ENCODE results near the gene ATP4A.

Gene ATP4A

DNA sequence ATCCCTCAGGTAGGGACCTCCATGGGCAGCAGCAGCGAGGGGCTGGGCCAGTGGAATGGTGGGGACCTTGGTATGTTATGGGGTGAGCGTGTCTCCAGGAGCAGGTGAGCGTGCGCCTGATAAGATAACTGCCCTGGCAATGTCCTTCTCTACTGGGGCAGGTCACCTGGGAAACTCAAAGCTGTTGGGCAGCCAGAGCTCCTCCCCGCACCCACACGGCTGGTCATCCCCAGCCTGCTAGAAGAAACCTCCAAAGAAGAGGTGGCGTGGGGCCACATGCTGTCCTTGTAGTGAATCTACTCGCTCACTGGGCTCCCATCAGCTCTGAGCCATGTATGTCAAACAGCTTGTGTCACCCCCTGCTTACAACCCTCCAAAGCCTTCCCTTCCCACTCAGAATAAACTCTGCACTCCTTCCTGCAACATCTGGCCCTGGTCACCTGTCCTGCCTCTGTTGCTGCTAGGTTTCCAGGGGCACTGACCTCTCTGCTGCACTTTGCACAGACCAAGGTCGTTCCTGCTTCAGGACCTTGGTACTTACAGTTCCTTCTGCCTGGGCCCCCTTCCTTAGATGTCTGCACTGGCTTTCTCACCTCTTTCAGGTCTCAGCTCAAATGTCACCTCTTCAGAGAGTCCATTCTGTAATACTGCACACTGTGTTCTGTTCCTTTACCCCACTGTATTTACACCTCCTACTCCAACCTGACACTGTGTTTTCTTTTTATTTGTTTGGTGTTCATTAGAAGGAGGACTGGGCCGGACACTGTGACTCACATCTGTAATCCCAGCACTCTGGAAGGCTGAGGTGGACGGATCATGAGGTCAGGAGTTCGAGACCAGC is 1.8 kb upstream of the ATP4A start:
- no peak for DNase-seq (ENCODE audit: low read depth)

DNA sequence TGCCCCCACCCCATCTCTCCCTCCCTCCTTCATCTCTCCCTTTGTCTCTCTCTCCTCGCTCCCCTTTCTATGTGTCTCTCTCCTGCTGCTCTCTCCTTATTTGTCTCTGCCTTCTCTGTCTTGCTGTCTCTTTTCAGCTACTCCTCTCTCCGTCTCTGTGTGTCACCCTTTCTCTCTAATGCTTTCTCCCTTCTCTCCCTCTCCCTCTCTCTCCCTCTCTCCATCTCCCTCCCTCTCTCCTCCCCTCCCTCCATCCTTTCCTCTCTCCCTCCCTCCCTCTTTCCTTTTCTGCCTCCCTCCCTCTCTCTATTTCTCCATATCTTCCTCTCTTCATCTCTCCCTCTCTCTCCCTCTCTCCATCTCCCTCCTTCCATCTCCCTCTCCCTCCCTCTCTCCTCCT is 682 bp downstream of the ATP4A start:
- no peak for DNase-seq (ENCODE audit: low read depth)

DNA sequence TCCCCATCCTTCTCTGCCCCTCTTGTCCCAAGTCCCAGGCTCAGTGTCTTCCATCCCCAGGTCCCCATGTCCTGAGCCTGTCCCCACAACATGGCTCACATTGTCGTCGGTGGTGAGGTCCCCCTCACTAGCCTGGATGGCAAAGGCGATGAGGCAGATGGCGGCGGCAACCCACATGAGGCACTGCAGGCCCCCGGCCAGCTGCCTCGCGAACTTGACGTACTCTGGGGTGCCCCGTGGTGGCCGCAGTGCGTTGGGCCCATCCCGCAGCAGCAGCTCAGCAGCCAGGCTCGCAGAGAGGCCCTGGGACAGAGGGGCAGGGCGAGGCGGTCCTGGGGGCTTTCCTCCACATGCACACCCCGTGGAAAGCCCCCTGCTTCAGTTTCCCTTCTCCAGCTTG is 1.1 kb downstream of the ATP4A start:
- DNase-seq (ENCODE audit: low read depth) = no peak

DNA sequence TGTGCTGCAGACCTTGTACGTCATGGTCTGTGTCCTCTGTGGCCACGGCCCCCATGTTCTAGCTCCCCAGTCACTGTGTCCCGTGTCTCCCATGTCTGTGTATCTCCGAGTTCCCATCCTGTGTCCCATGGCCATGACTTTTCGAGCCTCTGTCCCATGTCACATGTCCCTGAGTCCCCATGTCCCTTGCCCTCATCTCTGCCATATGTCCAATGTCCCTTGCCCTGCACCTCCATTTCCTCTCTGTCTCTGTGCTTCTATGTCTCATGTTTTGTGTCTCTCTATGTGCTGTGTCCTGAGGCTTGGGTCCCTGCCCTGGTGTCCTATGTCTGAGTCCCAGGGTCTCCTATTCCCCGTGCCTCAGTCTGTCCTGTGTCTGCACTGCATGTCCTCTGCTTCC is 2.0 kb downstream of the ATP4A start:
- DNase-seq (ENCODE audit: low read depth) = no peak

DNA sequence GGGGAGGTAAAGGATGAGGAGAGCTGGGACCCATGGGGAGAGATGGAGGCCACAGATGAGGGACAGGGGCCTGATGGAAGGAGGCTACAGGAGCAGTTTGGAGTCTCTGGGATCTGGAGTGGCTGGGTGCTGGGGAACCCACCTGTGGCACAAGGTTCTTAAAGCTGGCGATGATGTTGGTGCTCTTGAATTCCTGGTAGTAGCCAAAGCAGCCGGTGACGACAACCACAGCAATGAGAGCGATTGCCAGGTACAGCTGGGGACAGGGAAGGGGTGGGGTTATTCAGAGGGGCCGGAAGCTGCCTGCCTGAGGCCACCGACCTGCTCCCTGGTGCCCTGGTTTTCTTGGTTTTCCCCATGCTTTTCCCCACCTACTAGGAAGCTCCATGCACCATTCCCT is 2.8 kb downstream of the ATP4A start:
- no peak for DNase-seq (ENCODE audit: low read depth)

DNA sequence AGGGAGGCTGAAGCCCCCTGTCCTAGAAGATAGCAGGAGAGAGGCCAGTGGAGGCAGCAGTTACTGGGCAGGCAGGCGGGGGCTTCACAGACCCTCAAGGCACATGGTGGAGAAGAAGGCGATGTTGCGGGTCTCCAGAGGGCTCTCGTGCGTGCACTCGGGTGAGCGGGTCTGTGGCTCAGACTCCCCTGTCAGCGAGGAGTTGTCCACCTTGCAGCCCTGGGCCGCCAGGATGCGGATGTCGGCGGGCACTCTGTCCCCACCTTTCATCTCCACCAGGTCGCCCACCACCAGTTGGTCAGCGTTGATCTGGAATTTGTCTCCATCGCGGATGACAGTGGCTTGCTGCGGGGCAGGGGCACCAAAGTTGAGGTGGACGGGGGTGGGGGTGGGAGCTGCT is 3.2 kb downstream of the ATP4A start:
- no peak for DNase-seq (ENCODE audit: low read depth)

DNA sequence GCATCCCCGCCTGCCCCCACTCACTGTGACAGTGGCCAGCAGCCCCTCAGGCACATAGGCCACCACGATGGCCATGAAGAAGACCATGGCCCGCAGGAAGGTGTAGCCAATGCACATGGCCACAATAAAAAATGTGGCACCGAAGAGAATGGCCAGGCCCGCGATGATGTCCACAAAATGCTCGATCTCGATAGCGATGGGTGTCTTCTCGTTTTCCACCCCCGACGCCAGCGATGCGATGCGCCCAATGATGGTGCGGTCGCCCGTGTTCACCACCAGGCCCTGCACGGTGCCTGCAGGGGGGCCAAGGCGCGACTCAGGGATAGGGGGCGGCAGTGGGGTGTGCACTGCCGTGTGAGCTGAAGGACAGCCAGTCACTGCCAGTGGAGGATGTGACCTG is 3.7 kb downstream of the ATP4A start:
- no peak for DNase-seq (ENCODE audit: low read depth)

- no peak for DNase-seq (ENCODE audit: low read depth)
Observed at GRCh38 chr19:35559281-35559659, 4.2 kb downstream of the ATP4A start.

- no peak for DNase-seq (ENCODE audit: low read depth)
Observed at GRCh38 chr19:35558400-35559280, 4.8 kb downstream of the ATP4A start.

- DNase-seq (ENCODE audit: low read depth) = no peak
Observed at GRCh38 chr19:35557539-35558399, 5.7 kb downstream of the ATP4A start.

DNA sequence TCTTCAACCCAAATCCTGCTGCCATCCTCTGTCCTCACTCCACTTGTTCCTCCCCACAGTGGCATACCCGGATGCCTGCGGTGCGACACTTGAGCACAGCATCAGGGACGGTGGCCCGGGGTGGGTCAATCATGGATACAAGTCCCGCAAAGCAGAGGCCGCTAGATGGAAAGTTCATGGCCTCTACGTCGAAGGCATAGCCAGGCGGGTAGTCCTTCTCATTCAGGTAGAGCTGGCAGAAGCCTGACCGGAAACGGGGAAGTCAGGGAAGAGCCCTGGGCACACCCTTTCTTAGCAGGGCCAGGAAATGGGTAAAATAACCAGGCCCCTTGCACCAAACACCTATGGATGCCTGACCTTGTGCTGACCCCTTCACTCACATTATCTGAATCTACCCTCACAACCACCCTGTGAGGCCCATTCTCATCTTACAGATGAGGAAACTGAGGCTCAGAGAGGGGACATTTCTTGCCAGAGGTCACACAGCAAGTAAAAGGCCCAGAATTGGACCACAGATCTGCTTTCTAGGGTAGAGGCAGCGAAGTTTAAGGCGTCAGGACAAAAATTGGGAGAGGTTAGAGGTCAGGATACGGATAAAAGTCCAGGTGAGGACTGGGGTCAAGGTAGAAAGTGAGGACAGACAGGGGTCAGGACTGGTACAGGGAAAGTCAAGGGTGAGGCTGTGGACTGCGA is 6.5 kb downstream of the ATP4A start:
- DNase-seq (ENCODE audit: low read depth) = no peak

DNA sequence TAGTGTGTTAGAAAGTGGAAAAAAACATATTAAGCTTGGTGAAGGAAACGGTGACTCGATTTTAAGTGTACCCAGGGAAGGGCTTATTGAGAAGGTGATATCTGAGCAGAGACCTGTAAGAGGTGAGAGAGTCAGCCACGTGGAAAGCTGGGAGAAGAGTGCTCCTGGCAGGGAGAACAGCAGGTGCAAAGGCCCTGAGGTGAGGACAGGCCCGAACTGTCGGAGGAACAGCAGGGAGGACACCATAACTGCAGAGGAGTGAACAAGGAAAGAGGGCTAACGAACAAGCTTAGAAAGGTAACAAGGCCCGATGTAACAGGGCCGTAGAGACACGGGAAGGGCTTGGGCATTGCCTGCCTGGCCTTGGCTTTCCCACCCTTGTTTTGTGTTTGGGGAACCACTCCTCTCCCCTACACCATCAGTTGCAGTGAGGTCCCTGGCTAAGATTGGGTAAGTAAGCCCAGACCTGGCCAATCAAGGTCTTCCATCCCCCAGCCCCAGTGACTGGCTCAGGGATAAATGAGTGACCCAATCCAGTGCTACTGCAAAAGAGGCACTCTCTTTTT is 7.3 kb downstream of the ATP4A start:
- no peak for DNase-seq (ENCODE audit: low read depth)

DNA sequence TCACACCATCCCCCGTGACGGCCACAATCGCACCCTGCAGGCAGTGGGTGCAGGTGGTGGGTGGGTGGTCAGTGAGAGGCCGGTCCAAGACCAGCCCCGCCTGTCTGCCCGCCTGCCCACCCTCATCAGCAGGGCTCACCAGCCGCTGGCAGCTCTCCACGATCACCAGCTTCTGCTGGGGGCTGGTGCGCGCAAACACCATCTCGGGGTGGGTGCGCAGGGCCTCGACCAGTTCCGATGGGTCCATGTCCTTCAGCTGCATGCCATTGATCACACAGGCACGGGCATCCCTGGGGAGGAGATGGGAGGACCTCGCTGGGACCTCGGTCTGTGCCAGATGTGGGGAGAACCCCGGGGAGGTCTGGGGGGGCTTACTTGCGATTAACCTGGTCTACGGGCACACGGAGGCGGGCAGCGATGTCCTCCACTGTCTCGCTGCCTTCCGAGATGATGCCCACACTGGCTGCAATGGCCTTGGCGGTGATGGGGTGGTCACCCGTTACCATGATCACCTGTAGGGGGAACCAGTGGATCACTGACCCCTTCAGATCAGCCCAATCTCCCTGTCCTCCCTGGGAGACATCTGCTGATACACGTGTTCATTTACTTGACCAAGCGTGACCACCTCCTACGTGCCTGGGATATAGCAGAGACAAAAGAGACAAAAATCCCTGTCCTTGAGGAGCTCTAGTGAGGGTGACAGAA is 8.0 kb downstream of the ATP4A start:
- DNase-seq (ENCODE audit: low read depth) = no peak

DNA sequence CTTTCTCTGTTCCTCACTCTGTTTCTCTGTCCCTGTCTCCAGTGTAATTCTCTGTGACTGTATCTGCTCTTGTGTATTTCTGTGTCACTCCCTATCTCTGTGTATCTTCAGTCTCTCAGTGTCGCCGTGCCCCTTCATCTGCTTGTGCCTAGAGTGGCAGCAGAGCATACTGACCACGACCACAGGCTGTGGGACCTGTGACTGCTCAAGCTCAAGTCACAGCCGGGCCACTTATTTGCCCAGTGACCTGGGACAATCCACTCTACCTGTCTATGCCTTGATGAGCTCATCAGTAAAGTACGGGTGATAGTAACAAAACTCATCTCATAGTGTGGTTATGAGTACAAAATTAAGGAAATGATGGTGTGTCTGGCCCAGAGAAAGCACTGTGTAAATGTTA is 9.4 kb downstream of the ATP4A start:
- DNase-seq (ENCODE audit: low read depth) = no peak

GRCh38 chr19:35553385-35554000 is 10.0 kb downstream of the ATP4A start:
- no peak for DNase-seq (ENCODE audit: low read depth)

- no peak for DNase-seq (ENCODE audit: low read depth)
Observed at GRCh38 chr19:35552534-35553384, 10.7 kb downstream of the ATP4A start.

DNA sequence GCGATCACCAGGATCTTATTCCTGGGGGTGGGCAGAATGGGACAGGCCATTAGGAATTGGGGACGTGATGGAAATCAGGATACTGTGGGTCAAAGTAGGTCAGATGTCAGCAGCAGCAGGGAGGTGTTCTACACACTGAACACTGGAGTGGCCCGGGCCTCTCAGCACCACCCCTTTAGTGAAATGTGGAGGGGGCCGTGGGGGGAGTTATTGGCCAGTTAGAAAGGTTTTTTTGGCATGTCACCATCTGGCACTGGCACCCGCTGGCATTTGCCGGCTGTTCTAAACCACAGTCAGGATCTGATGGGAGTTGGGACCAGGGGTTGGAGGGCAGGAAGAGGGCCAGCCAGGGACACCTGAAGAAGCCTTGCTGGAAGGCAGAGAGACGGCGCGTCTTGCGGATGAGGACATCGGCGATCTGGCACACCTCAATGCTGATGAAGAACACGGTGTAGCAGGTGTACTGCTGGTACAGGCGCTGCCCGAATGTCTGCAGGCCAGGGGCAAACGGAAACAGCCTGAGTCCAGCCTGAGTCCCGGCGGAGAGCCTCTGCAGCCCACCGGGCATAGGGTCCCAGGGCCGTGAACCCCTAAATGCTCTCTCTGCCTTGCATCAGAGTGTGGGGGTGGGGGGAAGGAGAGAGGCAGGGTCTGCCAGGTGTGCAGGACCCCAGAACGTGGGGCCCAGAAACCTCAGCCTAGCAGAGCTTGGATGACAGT is 12.2 kb downstream of the ATP4A start:
- no peak for DNase-seq (ENCODE audit: low read depth)

DNA sequence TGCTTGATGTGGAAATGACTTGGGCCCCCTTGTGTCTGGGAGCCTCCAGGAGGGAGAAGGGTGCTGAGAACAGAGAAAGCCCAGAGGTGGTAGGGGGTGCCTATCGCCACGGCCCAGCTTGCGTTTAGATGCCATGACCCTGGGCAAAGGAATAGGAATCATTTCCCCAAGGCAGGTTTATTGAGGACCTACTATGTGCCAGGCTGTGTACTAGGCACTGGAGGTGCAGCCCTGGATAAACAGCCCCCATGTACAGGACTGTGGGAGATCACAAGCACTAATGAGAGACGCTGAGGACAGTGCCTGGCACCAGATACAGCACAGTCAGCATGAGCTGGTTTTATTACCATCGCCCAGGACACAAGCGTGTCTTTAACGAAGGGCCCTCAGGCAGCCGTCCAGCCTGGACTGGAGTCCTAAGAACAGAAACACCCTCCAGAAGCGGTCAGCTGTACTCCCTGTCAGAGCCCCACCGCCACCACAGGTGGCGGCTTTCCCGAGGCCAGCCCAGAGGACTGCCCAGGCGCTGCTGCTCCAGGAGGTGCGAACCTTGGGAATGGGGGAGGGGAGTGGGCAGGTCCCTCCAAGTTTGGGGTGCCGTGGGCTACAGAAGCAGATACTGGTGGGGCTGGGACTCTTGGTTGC is 13.5 kb downstream of the ATP4A start:
- no peak for DNase-seq (ENCODE audit: low read depth)
